ENCODE measurements around the gene KIF18A. TPM values are rescaled to one million over a fixed set of nuclear protein-coding genes. Genes with fewer than 3 reads are reported as not detected.

KIF18A gene
- 14.0 and 22.1 TPM in 2 replicates for total RNA-seq

DNA sequence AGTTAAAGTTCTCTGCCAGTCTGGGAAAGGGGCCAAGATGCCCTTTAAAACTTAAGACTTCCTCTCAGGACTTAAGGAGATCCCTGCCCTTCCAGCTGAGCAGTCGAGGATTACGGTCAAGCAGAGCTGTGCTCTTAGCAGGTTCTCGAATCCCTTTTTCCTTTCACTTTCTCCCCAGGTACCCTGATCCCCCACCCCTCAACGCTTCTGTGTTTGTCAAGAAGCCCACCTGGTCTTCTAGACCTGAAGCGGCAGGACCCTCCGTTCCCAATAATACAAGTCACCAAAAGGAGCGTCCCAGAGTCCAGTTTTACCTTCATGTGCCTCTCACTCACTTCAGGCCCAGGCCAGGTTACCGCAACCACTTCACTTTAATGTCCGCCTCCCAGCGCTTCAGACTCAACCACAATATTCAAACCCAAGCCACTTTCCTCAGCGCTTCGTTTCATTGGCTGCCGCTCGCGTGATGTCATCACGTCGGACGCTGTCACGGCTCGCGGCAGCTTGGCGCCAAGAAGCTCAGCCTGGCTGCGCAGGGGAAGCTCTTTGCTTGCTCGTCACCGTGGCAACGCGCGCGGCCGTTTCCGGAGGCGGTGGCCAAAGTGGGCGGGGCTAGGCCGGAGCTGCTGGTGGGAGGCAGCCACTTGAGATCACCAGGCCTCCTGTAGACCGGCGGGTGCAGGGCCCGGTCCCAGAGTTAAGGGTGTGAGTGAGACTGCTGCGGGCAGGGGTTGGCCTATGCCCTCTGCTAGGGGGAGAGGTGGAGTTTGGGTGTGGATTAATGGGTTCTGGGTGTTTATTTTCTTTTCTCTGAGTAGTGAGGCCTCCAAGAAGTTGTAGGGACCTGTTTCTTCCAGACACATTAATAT is at the start of gene KIF18A, which contains the start of gene METTL15:
Gene KIF18A, minus strand, starts transcription at position 407 of the 869 bp plus-strand sequence. CDS start 10,209 bp downstream, outside the sequence.
Gene METTL15, plus strand, starts transcription at position 639 of the 869 bp plus-strand sequence. CDS start 4,947 bp downstream, outside the sequence.

Small RNA genes within 50 kb of the gene (small RNA-seq; reads per million reads assigned to genes)
- gene AC023206.1: not detected
- 0.41 reads per million, percentile 21 among the genes with 10 or more reads in this experiment for gene MIR610

Other genes with a start within 250 kb of the KIF18A start
- gene METTL15, start 232 bp upstream of the KIF18A start, total RNA-seq: 13.6 and 22.1 TPM in 2 replicates